Putamen (tissue), 1 donor: ENCODE measurements around the gene STK35.
A peak's percentile ranks its signal among the peaks of the same experiment; 100 is the strongest.

Experiments used
- DNase-seq: peaks from one replicate; pipeline ENCODE4 v3.0.0-alpha.2; 2016; ENCODE audit warnings: low spot score

The STK35 gene

GRCh38 chr20:2104236-2104635, 2.6 kb downstream of the STK35 start:
- DNase-seq: no peak

GRCh38 chr20:2108498-2108897, 6.9 kb downstream of the STK35 start:
- DNase-seq: no peak

GRCh38 chr20:2108987-2109386, 7.4 kb downstream of the STK35 start:
- no peak for DNase-seq

GRCh38 chr20:2109425-2110210, 8.0 kb downstream of the STK35 start:
- no peak for DNase-seq

GRCh38 chr20:2112910-2113309, 11.3 kb downstream of the STK35 start:
- no peak for DNase-seq

GRCh38 chr20:2114127-2114959, 12.7 kb downstream of the STK35 start:
- DNase-seq: no peak

- DNase-seq: no peak
Observed at GRCh38 chr20:2114990-2115681, 13.5 kb downstream of the STK35 start.

- no peak for DNase-seq
Observed at GRCh38 chr20:2116170-2116940, 14.7 kb downstream of the STK35 start.

- DNase-seq: no peak
Observed at GRCh38 chr20:2118783-2119182, 17.2 kb downstream of the STK35 start.

GRCh38 chr20:2122936-2123335, 21.3 kb downstream of the STK35 start:
- no peak for DNase-seq

GRCh38 chr20:2123720-2124119, 22.1 kb downstream of the STK35 start:
- DNase-seq: no peak

- DNase-seq: no peak
Observed at GRCh38 chr20:2124564-2125213, 23.1 kb downstream of the STK35 start.

GRCh38 chr20:2125474-2126112, 24.0 kb downstream of the STK35 start:
- DNase-seq: no peak

GRCh38 chr20:2127238-2127637, 25.6 kb downstream of the STK35 start:
- DNase-seq: no peak

GRCh38 chr20:2128542-2128941, 26.9 kb downstream of the STK35 start:
- no peak for DNase-seq

GRCh38 chr20:2130062-2130591, 28.5 kb downstream of the STK35 start:
- DNase-seq: peak; percentile 24

- no peak for DNase-seq
Observed at GRCh38 chr20:2130683-2131082, 29.1 kb downstream of the STK35 start.

- no peak for DNase-seq
Observed at GRCh38 chr20:2131366-2131765, 29.7 kb downstream of the STK35 start.

- peak; percentile 18 for DNase-seq
Observed at GRCh38 chr20:2132461-2132901, 30.9 kb downstream of the STK35 start.
